ENCODE results near the gene PDCD11.

The PDCD11 gene

GRCh38 chr10:103449208-103450144 lies 53.0 kb downstream of the PDCD11 start:
- no peak for DNase-seq (ENCODE audit: low spot score)

- DNase-seq (ENCODE audit: low spot score) = no peak
Measured at GRCh38 chr10:103450201-103450695, 53.8 kb downstream of the PDCD11 start.

GRCh38 chr10:103451091-103451813 lies 54.8 kb downstream of the PDCD11 start:
- DNase-seq (ENCODE audit: low spot score) = peak; percentile 50

- peak; percentile 80 for DNase-seq (ENCODE audit: low spot score)
Measured at GRCh38 chr10:103451831-103452505, 55.5 kb downstream of the PDCD11 start, which contains the start of gene CALHM2. TSS of gene CALHM2 (minus strand) at chr10:103452370. CDS start at chr10:103449941, 2,429 bp downstream.

- peak; percentile 48 for DNase-seq (ENCODE audit: low spot score)
Measured at GRCh38 chr10:103452506-103453230, 56.2 kb downstream of the PDCD11 start.

GRCh38 chr10:103454026-103454425 lies 57.6 kb downstream of the PDCD11 start:
- no peak for DNase-seq (ENCODE audit: low spot score)

- no peak for DNase-seq (ENCODE audit: low spot score)
Measured at GRCh38 chr10:103455235-103455634, 58.8 kb downstream of the PDCD11 start.

GRCh38 chr10:103456074-103456660 lies 59.7 kb downstream of the PDCD11 start:
- DNase-seq (ENCODE audit: low spot score) = no peak

- DNase-seq (ENCODE audit: low spot score) = no peak
Measured at GRCh38 chr10:103457176-103457712, 60.8 kb downstream of the PDCD11 start.

GRCh38 chr10:103457896-103458583 lies 61.6 kb downstream of the PDCD11 start:
- DNase-seq (ENCODE audit: low spot score) = no peak

GRCh38 chr10:103458720-103459119 lies 62.3 kb downstream of the PDCD11 start, which contains the start of gene CALHM1:
TSS of gene CALHM1 (minus strand) at chr10:103458900. CDS start at chr10:103458751, 149 bp downstream.
- peak; percentile 64 for DNase-seq (ENCODE audit: low spot score)

GRCh38 chr10:103459615-103460014 lies 63.2 kb downstream of the PDCD11 start:
- no peak for DNase-seq (ENCODE audit: low spot score)

GRCh38 chr10:103463499-103463898 lies 67.1 kb downstream of the PDCD11 start:
- DNase-seq (ENCODE audit: low spot score) = no peak

- DNase-seq (ENCODE audit: low spot score) = no peak
Measured at GRCh38 chr10:103465411-103466179, 69.2 kb downstream of the PDCD11 start.

- no peak for DNase-seq (ENCODE audit: low spot score)
Measured at GRCh38 chr10:103466734-103467133, 70.3 kb downstream of the PDCD11 start.

GRCh38 chr10:103467406-103467805 lies 71.0 kb downstream of the PDCD11 start:
- no peak for DNase-seq (ENCODE audit: low spot score)

- DNase-seq (ENCODE audit: low spot score) = no peak
Measured at GRCh38 chr10:103469201-103469600, 72.8 kb downstream of the PDCD11 start.

- no peak for DNase-seq (ENCODE audit: low spot score)
Measured at GRCh38 chr10:103470761-103471653, 74.6 kb downstream of the PDCD11 start.

Measured in ecto neural progenitor cell (in vitro differentiated cells).